NCI-H1105 (cell line): ENCODE data around the gene GRIK3.

Source experiments
- DNase-seq: peaks from one replicate; lab custom pipeline; 2025; lab: John Stamatoyannopoulos, UW

The GRIK3 gene

DNA sequence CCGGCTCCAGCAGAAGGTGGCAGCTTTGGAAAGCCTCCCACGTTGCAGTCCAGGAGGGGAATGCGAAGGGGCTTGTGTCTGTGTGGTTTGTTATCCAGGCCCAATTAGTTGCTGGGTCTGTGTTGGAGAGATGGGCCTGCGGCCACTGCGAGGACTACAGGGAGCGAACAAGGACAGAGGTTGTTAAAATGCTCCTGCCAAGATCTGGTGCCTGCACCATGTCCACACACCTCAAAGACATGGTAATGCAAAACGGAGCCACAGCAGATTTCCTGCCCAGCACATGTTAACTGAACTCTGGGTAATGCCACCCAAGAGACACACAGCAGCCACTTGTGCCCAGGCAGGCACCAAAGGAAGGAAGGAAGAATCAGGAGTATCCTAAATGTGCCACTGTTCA is 18.6 kb downstream of the GRIK3 start:
- DNase-seq = no peak

- no peak for DNase-seq
These were observed 22.1 kb downstream of the GRIK3 start for GRCh38 chr1:37012226-37012625.

- DNase-seq = no peak
These were observed 24.3 kb downstream of the GRIK3 start for GRCh38 chr1:37010011-37010410.

GRCh38 chr1:37009521-37009920 is 24.8 kb downstream of the GRIK3 start:
- no peak for DNase-seq

DNA sequence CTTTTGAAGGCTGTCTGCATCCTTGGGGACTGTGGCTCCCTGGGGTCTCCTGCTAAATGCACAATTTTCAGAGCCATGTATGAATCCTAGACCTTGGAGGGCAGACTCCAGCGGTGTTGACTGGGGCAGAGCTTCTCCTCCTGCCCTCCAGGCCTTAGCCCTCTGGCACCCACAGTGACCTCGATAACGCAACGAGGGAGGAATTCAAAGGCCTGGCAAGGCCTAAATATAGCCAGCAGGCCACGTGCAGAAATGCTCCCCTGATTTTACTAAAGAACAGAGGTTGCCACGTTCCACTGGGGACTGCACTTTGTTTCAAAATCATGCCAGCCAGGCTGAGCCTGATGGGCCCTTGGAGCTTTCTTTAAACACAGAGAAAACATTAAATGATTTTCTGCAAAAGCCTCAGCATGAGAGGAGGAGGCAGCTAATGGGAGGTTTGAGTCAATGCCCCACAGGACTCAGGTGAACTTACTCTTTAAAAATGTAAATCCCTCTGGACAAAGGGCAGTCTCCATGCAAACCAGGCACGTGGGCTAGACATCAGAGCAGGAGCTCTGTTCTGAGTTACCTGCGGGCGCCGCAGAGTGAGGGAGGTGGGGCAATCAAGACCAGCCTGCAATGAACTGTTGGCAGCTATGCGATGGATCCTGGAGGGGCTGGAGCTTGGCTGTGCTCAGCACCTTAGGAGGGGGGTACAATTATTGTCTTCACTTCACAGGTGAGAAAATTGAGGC is 28.0 kb downstream of the GRIK3 start:
- no peak for DNase-seq

DNA sequence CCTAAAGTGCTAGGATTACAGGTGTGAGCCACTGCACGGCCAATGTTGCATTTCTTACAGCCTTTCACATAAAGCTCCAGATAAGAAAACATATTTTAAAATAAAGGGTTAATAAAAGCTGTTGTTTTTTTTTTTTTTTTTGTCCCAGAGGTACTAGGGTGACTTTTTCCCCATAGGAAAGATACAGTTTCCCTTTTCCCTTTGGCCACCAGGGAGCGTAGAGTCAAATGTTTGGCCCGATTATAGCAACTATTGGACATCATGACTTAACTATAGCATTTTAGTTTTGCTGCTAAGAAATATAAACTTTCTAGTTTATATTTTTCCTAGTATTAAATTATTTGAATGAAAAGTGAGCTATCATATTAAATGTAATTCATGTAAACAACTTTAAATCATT is 31.4 kb downstream of the GRIK3 start:
- DNase-seq = no peak

GRCh38 chr1:37001703-37002102 is 32.6 kb downstream of the GRIK3 start:
- DNase-seq = no peak

DNA sequence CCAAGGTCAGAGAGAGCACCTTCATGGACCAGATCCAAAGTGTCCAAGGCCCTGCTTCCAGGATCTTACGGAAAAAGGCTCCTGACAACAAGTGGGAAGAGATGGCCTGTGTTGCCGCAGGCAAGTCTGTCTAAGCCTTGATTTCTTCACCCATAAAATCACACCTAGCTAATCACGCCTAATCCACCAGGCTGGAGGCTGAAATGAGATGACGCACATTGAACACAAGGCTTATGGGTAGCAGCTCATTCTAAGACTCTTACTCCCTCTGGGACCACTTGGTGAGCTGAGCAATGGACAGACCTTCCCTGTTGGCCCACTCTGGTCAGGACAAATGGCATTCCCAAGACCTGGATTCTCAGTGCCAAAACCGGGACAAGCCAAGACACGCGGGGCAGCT is 38.2 kb downstream of the GRIK3 start:
- no peak for DNase-seq

GRCh38 chr1:36994868-36995267 is 39.4 kb downstream of the GRIK3 start:
- DNase-seq = no peak

- DNase-seq = no peak
These were observed 40.0 kb downstream of the GRIK3 start for GRCh38 chr1:36994294-36994693.

- no peak for DNase-seq
These were observed 42.0 kb downstream of the GRIK3 start for GRCh38 chr1:36992139-36992943.

DNA sequence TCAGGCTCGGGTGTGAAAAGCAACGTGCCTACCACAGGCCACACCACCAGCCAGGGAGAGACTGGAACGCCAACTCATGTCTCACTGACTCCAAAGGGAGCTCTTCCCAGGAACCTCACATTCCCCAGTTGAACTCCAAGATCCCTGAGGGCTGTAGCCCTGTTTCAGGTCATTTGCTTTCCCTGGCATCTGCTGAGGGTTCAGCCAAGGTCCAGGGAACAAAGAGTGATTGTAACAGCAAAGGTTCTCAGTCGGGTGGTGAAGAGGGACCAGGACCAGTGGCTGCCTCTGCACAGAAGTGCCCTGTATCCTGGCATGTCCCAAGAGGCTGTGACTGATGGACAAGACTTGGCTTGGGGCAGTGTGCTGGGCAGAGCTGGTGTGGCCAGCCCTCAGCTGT is 42.8 kb downstream of the GRIK3 start:
- no peak for DNase-seq

DNA sequence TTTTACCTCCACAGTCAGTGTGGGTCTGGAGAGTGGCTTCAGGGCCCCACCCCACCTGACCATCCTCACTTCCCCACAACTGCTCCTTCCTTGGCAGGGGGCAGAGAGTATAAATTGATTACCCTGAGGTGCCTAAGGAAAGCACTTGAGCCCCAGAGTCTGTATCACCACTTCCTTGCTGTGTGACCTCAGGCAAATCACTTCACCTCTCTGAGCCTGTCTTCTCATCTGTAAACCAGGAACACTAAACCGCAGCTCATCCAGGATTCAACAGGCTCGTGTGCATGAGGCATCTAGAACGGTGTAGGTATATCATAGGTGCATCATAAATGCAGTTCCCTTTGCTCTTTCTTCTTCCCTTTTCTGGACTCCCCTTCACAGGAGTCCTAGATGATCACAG is 43.4 kb downstream of the GRIK3 start:
- no peak for DNase-seq

DNA sequence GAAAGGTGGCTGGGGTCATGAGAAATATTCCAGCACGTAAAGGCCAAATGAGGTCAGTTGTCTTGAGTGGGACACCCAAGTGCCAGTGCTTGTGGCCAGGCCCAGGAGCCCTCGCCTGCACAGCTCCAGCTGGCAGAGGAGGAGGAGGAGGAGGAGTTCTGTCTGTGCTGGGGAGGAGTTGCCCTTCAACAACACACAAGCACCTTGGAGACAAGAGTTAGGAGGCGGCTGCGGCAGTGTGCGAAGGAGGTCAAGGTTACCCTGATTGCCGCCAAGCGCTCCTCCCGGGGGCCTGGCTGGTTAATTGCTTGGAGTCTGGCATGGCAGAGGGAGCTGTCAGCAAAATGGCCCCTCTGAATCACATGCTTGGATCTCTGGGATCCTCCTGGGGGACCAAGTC is 45.1 kb downstream of the GRIK3 start:
- DNase-seq = no peak

DNA sequence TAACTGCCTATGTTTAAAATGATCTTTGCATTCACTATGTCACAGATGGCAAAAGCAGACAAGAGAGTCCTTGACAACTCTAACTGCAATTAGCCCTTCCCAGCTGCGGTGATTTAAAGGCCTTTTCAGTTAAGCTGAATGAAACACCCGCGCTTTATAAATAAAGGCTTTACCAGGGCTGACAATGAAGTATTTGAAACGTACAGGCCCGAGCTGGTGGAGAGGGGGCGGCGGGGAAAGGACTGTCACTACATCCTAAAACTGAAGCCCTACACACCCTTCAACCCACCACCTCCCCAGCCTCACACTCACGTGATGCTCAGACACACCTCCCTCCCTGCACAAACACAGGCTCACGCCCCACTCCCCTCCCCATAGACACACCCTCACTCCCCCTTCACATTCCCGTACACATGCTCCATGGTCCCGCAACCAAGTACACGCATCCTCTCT is 45.5 kb downstream of the GRIK3 start:
- DNase-seq = peak; percentile 57

- no peak for DNase-seq
These were observed 46.0 kb downstream of the GRIK3 start for GRCh38 chr1:36988321-36988720.

DNA sequence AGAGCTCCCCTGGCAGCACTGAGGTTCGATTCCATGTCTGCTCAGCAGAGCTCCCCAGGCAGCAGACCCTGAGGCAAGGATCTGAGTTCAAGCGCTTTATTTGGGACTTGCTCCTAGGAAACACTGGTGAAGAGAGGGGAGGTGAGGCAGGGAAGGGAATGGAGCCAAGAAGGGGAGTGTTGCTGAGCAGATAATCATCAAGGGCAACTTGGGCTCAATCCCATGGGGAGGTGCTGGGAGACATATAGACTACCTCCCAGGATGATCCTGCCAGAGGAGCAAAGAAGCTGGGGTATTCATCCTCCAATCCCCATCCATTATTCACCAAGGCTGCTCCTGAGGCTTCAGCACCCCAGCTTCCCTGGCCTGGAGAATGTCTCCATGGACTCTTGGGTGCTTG is 47.0 kb downstream of the GRIK3 start:
- no peak for DNase-seq

- no peak for DNase-seq
These were observed 47.9 kb downstream of the GRIK3 start for GRCh38 chr1:36986241-36986985.

DNA sequence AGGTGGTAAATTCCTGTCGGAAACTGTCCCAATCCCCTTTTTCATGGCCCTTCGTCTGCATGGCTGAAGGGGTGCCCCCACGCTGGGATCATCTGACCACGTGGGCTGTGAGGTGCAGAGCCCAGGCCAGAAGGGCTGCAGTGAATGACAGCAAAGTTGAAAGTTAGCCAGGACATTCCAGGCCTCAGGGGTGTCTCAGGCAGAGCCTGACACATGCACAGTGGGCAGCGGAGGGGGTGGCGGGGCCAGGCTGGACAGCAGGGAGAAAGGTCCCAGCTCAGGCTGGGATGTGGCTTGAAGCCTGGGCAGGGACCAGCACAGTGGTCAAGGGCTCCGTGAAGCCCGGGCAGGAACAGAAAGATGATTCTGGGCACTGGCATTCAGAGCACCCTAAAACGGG is 49.6 kb downstream of the GRIK3 start:
- no peak for DNase-seq

- DNase-seq = no peak
These were observed 50.3 kb downstream of the GRIK3 start for GRCh38 chr1:36984026-36984425.

GRCh38 chr1:36982709-36983108 is 51.6 kb downstream of the GRIK3 start:
- no peak for DNase-seq

- no peak for DNase-seq
These were observed 52.3 kb downstream of the GRIK3 start for GRCh38 chr1:36981771-36982622.
